HEK293T (cell line): ENCODE results near the gene CFP.

Experiments used
- BHLHE40 ChIP-seq: fragments of 450-650 bp; IDR thresholded peaks from 2 replicates; pipeline ENCODE4 v1.6.1; 2016; ENCODE audit warnings: mild to moderate bottlenecking, moderate library complexity, borderline replicate concordance
- LEF1 ChIP-seq: fragments of 450-650 bp; IDR thresholded peaks from 2 replicates; pipeline ENCODE4 v1.6.1; 2017; ENCODE audit warnings: mild to moderate bottlenecking, borderline replicate concordance
- NFRKB ChIP-seq: fragments of 450-650 bp; IDR thresholded peaks from 2 replicates; pipeline ENCODE4 v1.6.1; 2016; ENCODE audit warnings: mild to moderate bottlenecking, moderate library complexity
- SP1 ChIP-seq: fragments of 450-650 bp; IDR thresholded peaks from 2 replicates; pipeline ENCODE4 v1.6.1; 2017
- ZNF384 ChIP-seq: fragments of 450-650 bp; IDR thresholded peaks from 2 replicates; pipeline ENCODE4 v1.6.1; 2016

DNA sequence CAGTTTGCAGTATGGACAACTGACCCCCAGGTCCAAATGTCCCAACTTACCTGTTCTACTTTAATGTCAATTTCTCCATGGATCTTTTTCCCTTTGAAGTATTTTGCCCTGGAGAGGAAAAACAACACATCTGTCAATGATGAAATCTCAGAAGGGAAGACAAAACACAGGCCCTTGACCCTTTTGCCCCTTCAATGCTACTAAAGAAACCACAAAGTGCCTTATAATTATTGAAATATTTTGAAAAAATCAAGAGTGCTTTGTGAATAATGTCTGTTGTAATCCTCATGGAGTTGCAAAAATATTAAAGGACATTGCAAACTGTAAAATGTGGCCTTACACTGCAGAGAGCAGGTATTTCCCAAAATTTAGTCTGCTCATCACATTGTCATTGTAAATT, 22.6 kb downstream of the CFP start:
- no peak for TF ChIP-seq BHLHE40
- TF ChIP-seq SP1 = no peak
- no peak for TF ChIP-seq LEF1
- no peak for TF ChIP-seq NFRKB
- no peak for TF ChIP-seq ZNF384
